BE2C (cell line): ENCODE results near the gene MBD2.
A peak's percentile ranks its signal among the peaks of the same experiment; 100 is the strongest.
"Not testable (repeated sequence)": the region's sequence is repeated elsewhere in the genome, so short reads cannot be mapped to it uniquely, and the experiment has no call there.

Source experiments
- DNase-seq: peaks from one replicate; pipeline ENCODE4 v3.0.0-alpha.2; 2020
- H3K27me3 ChIP-seq: fragments of 250-450 bp; sonication (Bioruptor Pico); 2 replicates; pipeline ENCODE4 v1.5.1; 2020; ENCODE audit warnings: mild to moderate bottlenecking
- H3K36me3 ChIP-seq: fragments of 250-450 bp; sonication (Bioruptor Pico); 2 replicates; pipeline ENCODE4 v1.5.1; 2020; ENCODE audit warnings: mild to moderate bottlenecking
- H3K4me1 ChIP-seq: fragments of 250-450 bp; sonication (Bioruptor Pico); 2 replicates; pipeline ENCODE4 v1.5.1; 2020
- H3K4me3 ChIP-seq: 2 replicates; pipeline ENCODE4 v1.5.1; 2011; ENCODE audit warnings: low read depth, low read length
- H3K9me3 ChIP-seq: fragments of 250-450 bp; sonication (Bioruptor Pico); 2 replicates; pipeline ENCODE4 v1.5.1; 2020
- TF ChIP-seq, protein P1 (sequence below): IDR thresholded peaks from 2 replicates; pipeline ENCODE4 v1.5.1; 2012; ENCODE audit warnings: mild to moderate bottlenecking, low read depth, low read length

MBD2 gene

DNA sequence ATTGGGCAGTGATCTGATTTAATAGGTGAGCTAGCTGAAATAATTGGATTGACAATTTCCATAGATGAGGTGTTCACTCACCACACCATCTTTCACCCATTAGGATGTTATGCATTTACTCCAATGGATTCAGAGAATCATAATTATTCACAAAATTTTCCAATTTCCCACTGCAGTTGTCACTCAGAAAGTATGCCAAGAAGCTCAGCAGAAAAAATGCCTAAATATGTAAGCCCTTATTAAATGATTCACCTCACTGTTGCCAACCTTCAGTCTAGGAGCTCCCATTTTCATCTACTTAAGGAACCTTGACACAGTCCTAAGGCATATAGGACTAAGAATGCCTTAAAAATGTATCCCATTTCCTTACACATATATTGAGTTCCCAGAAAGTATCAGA lies 94.3 kb downstream of the MBD2 start:
- Histone ChIP-seq H3K4me1 (no peaks in the 10 kb centered on the region), H3K36me3 (no peaks in the 10 kb centered on the region), H3K4me3 (no peak overlapping the region), H3K27me3 (no peaks in the 10 kb centered on the region), H3K9me3 (no peaks in the 10 kb centered on the region)
- DNase-seq = no peak
- TF ChIP-seq, protein P1, sequence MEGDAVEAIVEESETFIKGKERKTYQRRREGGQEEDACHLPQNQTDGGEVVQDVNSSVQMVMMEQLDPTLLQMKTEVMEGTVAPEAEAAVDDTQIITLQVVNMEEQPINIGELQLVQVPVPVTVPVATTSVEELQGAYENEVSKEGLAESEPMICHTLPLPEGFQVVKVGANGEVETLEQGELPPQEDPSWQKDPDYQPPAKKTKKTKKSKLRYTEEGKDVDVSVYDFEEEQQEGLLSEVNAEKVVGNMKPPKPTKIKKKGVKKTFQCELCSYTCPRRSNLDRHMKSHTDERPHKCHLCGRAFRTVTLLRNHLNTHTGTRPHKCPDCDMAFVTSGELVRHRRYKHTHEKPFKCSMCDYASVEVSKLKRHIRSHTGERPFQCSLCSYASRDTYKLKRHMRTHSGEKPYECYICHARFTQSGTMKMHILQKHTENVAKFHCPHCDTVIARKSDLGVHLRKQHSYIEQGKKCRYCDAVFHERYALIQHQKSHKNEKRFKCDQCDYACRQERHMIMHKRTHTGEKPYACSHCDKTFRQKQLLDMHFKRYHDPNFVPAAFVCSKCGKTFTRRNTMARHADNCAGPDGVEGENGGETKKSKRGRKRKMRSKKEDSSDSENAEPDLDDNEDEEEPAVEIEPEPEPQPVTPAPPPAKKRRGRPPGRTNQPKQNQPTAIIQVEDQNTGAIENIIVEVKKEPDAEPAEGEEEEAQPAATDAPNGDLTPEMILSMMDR = no peak

DNA sequence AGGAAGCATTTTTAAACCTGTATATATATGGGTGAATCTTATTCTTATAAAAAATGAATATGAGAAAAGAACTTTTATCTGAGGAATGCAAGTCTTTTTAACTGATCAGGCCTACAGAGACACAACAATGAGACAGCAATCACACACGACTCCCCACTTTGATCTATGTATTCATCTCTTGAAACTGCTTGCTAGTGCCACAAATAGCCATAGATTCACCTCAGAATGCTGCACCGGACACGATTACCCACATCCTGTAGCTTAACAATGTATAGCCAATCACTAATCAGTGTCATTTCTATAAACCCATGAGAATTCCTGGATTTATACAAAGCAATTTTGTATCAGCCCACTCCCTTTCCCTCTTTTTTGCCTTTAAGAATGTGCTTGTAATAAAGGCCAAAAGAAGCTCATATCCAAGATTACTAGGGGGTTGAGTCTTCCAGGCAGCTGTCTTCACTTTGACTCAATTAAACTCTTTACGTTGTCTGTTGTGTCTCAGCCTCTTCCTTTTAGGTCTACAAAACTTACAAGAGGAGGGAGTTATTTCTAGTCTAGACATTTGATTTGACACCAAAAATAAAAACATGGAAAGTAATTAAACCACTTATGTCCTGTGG lies 94.9 kb downstream of the MBD2 start:
- Histone ChIP-seq H3K4me3 (no peak overlapping the region), H3K27me3 (no peaks in the 10 kb centered on the region), H3K9me3 (no peaks in the 10 kb centered on the region), H3K36me3 (no peaks in the 10 kb centered on the region), H3K4me1 (no peaks in the 10 kb centered on the region)
- TF ChIP-seq, protein P1 = no peak
- DNase-seq = no peak

DNA sequence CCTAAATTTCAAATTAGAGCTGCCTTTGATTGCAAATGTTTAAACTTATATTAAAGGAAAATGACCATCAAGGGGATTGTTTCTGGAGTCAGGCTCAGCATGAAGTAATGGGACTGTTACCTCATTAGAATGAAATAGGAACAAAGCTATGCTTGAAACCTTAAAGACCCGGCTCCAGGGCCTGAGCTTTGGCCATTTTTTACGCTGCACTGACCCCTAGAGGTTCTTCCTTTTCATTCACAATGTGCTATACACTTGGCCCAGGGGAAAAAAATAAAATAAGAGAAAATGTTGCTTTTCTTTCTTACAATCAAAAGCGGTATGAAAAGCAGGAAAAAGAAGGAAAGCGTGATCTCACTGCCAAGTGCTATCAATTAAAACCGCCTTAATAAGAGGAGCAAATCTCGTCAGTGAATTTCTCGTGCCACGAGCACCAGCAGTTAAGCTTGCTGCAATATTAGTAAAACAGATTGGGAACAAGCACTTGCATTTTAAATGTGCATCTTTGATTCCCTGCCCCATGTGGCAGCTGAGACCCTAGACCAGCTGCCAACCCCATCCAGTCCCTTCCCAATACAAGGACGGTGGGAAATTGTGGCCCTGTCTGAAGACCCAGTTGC lies 96.6 kb downstream of the MBD2 start:
- H3K36me3 ChIP-seq = no peaks in the 10 kb centered on the region
- DNase-seq = peak; percentile 30
- no peaks in the 10 kb centered on the region for H3K27me3 ChIP-seq
- TF ChIP-seq, protein P1 = peak; percentile 58
- H3K4me3 ChIP-seq = no peak overlapping the region
- no peaks in the 10 kb centered on the region for H3K9me3 ChIP-seq
- no peaks in the 10 kb centered on the region for H3K4me1 ChIP-seq

- no peaks in the 10 kb centered on the region for H3K27me3 ChIP-seq
- H3K36me3 ChIP-seq = no peaks in the 10 kb centered on the region
- DNase-seq = no peak
- TF ChIP-seq, protein P1 = no peak
- no peak overlapping the region for H3K4me3 ChIP-seq
- H3K4me1 ChIP-seq = no peaks in the 10 kb centered on the region
- no peaks in the 10 kb centered on the region for H3K9me3 ChIP-seq
Observed at GRCh38 chr18:54125429-54125828, 99.0 kb downstream of the MBD2 start.

GRCh38 chr18:54123720-54124440 lies 100.6 kb downstream of the MBD2 start:
- not testable (repeated sequence) for H3K36me3 ChIP-seq, H3K27me3 ChIP-seq, H3K4me1 ChIP-seq, H3K4me3 ChIP-seq, DNase-seq, H3K9me3 ChIP-seq

GRCh38 chr18:54119524-54120019 lies 104.9 kb downstream of the MBD2 start:
- Histone ChIP-seq H3K27me3 (no peaks in the 10 kb centered on the region), H3K4me3 (peak overlapping the region; percentile 44), H3K36me3 (no peaks in the 10 kb centered on the region), H3K4me1 (no peaks in the 10 kb centered on the region), H3K9me3 (no peaks in the 10 kb centered on the region)
- TF ChIP-seq, protein P1 = peak; percentile 68
- DNase-seq = peak; percentile 5
